ENCODE results near the gene DEF6.

GRCh38 chr6:35259194-35259947 is 38.2 kb upstream of the DEF6 start, which contains the start of gene ZNF76:
- TF ChIP-seq CREB1 (CRISPR knock-in tag; IDR thresholded peaks at IDR 0.05; ENCODE audit: low read depth) (peak; percentile 98), CTCF (conservative IDR thresholded peaks at IDR 0.05; ENCODE audit: low read depth in 2 of 2) (no peak), EZH2 (IDR thresholded peaks at IDR 0.05; ENCODE audit: low read depth, unreplicated experiment) (no peak), POLR2AphosphoS5 (IDR thresholded peaks at IDR 0.05; ENCODE audit: low read depth) (peak; percentile 71), ZNF331 (CRISPR knock-in tag; IDR thresholded peaks at IDR 0.05; ENCODE audit: low read depth) (no peak)
- TF ChIP-seq, protein P1, sequence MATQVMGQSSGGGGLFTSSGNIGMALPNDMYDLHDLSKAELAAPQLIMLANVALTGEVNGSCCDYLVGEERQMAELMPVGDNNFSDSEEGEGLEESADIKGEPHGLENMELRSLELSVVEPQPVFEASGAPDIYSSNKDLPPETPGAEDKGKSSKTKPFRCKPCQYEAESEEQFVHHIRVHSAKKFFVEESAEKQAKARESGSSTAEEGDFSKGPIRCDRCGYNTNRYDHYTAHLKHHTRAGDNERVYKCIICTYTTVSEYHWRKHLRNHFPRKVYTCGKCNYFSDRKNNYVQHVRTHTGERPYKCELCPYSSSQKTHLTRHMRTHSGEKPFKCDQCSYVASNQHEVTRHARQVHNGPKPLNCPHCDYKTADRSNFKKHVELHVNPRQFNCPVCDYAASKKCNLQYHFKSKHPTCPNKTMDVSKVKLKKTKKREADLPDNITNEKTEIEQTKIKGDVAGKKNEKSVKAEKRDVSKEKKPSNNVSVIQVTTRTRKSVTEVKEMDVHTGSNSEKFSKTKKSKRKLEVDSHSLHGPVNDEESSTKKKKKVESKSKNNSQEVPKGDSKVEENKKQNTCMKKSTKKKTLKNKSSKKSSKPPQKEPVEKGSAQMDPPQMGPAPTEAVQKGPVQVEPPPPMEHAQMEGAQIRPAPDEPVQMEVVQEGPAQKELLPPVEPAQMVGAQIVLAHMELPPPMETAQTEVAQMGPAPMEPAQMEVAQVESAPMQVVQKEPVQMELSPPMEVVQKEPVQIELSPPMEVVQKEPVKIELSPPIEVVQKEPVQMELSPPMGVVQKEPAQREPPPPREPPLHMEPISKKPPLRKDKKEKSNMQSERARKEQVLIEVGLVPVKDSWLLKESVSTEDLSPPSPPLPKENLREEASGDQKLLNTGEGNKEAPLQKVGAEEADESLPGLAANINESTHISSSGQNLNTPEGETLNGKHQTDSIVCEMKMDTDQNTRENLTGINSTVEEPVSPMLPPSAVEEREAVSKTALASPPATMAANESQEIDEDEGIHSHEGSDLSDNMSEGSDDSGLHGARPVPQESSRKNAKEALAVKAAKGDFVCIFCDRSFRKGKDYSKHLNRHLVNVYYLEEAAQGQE (IDR thresholded peaks at IDR 0.05; ENCODE audit: unreplicated experiment) = no peak

Measured in GM23338 (cell line).